BLaER1 (cell line): Measurements from ENCODE around the gene HIGD2A.

ENCODE experiments used
- H3K27ac ChIP-seq: shearing (Covaris generic); formaldehyde crosslinking; 2 replicates; pipeline ENCODE4 v1.8.1; 2022
- H3K27me3 ChIP-seq: shearing (Covaris generic); formaldehyde crosslinking; 2 replicates; pipeline ENCODE4 v1.8.1; 2022
- H3K36me3 ChIP-seq: shearing (Covaris generic); formaldehyde crosslinking; 2 replicates; pipeline ENCODE4 v1.8.1; 2022
- H3K4me1 ChIP-seq: shearing (Covaris generic); formaldehyde crosslinking; 2 replicates; pipeline ENCODE4 v1.8.1; 2022
- H3K4me2 ChIP-seq: shearing (Covaris generic); formaldehyde crosslinking; 2 replicates; pipeline ENCODE4 v1.8.1; 2022
- H3K4me3 ChIP-seq: shearing (Covaris generic); formaldehyde crosslinking; 2 replicates; pipeline ENCODE4 v1.8.1; 2022
- H3K9ac ChIP-seq: shearing (Covaris generic); formaldehyde crosslinking; 2 replicates; pipeline ENCODE4 v1.8.1; 2022
- H3K9me3 ChIP-seq: shearing (Covaris generic); formaldehyde crosslinking; 2 replicates; pipeline ENCODE4 v1.8.1; 2022
- H4K20me1 ChIP-seq: shearing (Covaris generic); formaldehyde crosslinking; 2 replicates; pipeline ENCODE4 v1.8.1; 2022
- Cebpa-rat ChIP-seq: shearing (Covaris generic); IDR thresholded peaks from 2 replicates; pipeline ENCODE4 v1.8.1; 2022

The HIGD2A gene

GRCh38 chr5:176366232-176366894 lies 22.2 kb upstream of the HIGD2A start:
- Histone ChIP-seq H3K9me3 (no peaks in the 10 kb centered on the region), H3K36me3 (peaks cover 40% of the 10 kb centered on the region), H3K4me3 (peak overlapping the region; percentile 93), H3K27me3 (peaks cover 38% of the 10 kb centered on the region), H3K27ac (peak overlapping the region; percentile 73), H3K9ac (peak overlapping the region; percentile 82), H3K4me2 (peak overlapping the region; percentile 94), H3K4me1 (peaks cover 45% of the 10 kb centered on the region), H4K20me1 (peaks cover 5% of the 10 kb centered on the region; the same call in 1 of the 2 replicates)
- TF ChIP-seq Cebpa-rat = no peak

- Histone ChIP-seq H3K9ac (no peak overlapping the region), H3K9me3 (no peaks in the 10 kb centered on the region), H3K4me2 (no peak overlapping the region), H4K20me1 (0 out of 2 replicates have a peak, but pooled peaks cover 5% of the 10 kb centered on the region), H3K27me3 (peaks cover 36% of the 10 kb centered on the region), H3K27ac (no peak overlapping the region), H3K4me1 (peaks cover 40% of the 10 kb centered on the region), H3K4me3 (no peak overlapping the region), H3K36me3 (peaks cover 53% of the 10 kb centered on the region)
- no peak for TF ChIP-seq Cebpa-rat
Measured at GRCh38 chr5:176368726-176369125, 19.8 kb upstream of the HIGD2A start.

GRCh38 chr5:176369934-176370711 lies 18.4 kb upstream of the HIGD2A start:
- peaks cover 25% of the 10 kb centered on the region for H3K27me3 ChIP-seq
- no peak overlapping the region for H3K9ac ChIP-seq
- peaks cover 30% of the 10 kb centered on the region for H3K4me1 ChIP-seq
- no peak overlapping the region for H3K4me2 ChIP-seq
- no peak overlapping the region for H3K4me3 ChIP-seq
- no peak overlapping the region for H3K27ac ChIP-seq
- TF ChIP-seq Cebpa-rat = no peak
- 0 out of 2 replicates have a peak, but pooled peaks cover 5% of the 10 kb centered on the region for H4K20me1 ChIP-seq
- no peaks in the 10 kb centered on the region for H3K9me3 ChIP-seq
- peaks cover 53% of the 10 kb centered on the region for H3K36me3 ChIP-seq

GRCh38 chr5:176371621-176372539 lies 16.7 kb upstream of the HIGD2A start:
- Histone ChIP-seq H3K27ac (no peak overlapping the region), H3K9me3 (no peaks in the 10 kb centered on the region), H3K4me1 (peaks cover 19% of the 10 kb centered on the region), H3K27me3 (peaks cover 7% of the 10 kb centered on the region; the same call in 1 of the 2 replicates), H3K4me2 (no peak overlapping the region), H3K4me3 (no peak overlapping the region), H3K9ac (no peak overlapping the region), H4K20me1 (0 out of 2 replicates have a peak, but pooled peaks cover 5% of the 10 kb centered on the region), H3K36me3 (peaks cover 67% of the 10 kb centered on the region)
- no peak for TF ChIP-seq Cebpa-rat

- Histone ChIP-seq H3K27me3 (no peaks in the 10 kb centered on the region), H3K9me3 (no peaks in the 10 kb centered on the region), H4K20me1 (no peaks in the 10 kb centered on the region), H3K36me3 (peaks cover 69% of the 10 kb centered on the region), H3K9ac (no peak overlapping the region), H3K27ac (no peak overlapping the region), H3K4me1 (peaks cover 9% of the 10 kb centered on the region; the same call in 1 of the 2 replicates), H3K4me3 (no peak overlapping the region), H3K4me2 (no peak overlapping the region)
- no peak for TF ChIP-seq Cebpa-rat
Measured at GRCh38 chr5:176373100-176373818, 15.3 kb upstream of the HIGD2A start.

GRCh38 chr5:176379881-176380280 lies 8.7 kb upstream of the HIGD2A start:
- H3K27me3 ChIP-seq = no peaks in the 10 kb centered on the region
- no peak overlapping the region for H3K27ac ChIP-seq
- H3K36me3 ChIP-seq = peaks cover 82% of the 10 kb centered on the region
- peaks cover under 1% of the 10 kb centered on the region for H3K4me1 ChIP-seq
- no peak overlapping the region for H3K9ac ChIP-seq
- H3K4me3 ChIP-seq = no peak overlapping the region
- H4K20me1 ChIP-seq = peaks cover 37% of the 10 kb centered on the region
- H3K9me3 ChIP-seq = no peaks in the 10 kb centered on the region
- no peak overlapping the region for H3K4me2 ChIP-seq
- TF ChIP-seq Cebpa-rat = no peak

- no peak overlapping the region for H3K27ac ChIP-seq
- H3K9me3 ChIP-seq = no peaks in the 10 kb centered on the region
- no peak overlapping the region for H3K4me3 ChIP-seq
- no peak overlapping the region for H3K4me2 ChIP-seq
- peaks cover 52% of the 10 kb centered on the region for H4K20me1 ChIP-seq
- peaks cover 16% of the 10 kb centered on the region for H3K4me1 ChIP-seq
- peaks cover 89% of the 10 kb centered on the region for H3K36me3 ChIP-seq
- no peak for TF ChIP-seq Cebpa-rat
- H3K27me3 ChIP-seq = no peaks in the 10 kb centered on the region
- no peak overlapping the region for H3K9ac ChIP-seq
Measured at GRCh38 chr5:176381423-176381822, 7.1 kb upstream of the HIGD2A start.

- Histone ChIP-seq H3K27ac (no peak overlapping the region), H4K20me1 (peaks cover 58% of the 10 kb centered on the region), H3K9me3 (no peaks in the 10 kb centered on the region), H3K27me3 (no peaks in the 10 kb centered on the region), H3K9ac (no peak overlapping the region), H3K4me3 (no peak overlapping the region), H3K4me1 (peaks cover 22% of the 10 kb centered on the region), H3K36me3 (peaks cover 89% of the 10 kb centered on the region), H3K4me2 (no peak overlapping the region)
- TF ChIP-seq Cebpa-rat = no peak
Measured at GRCh38 chr5:176381979-176382378, 6.6 kb upstream of the HIGD2A start.

GRCh38 chr5:176382721-176383120 lies 5.8 kb upstream of the HIGD2A start:
- H3K27ac ChIP-seq = no peak overlapping the region
- H3K36me3 ChIP-seq = peaks cover 84% of the 10 kb centered on the region
- no peaks in the 10 kb centered on the region for H3K9me3 ChIP-seq
- H3K4me1 ChIP-seq = peaks cover 28% of the 10 kb centered on the region
- no peak overlapping the region for H3K9ac ChIP-seq
- no peak overlapping the region for H3K4me3 ChIP-seq
- no peak for TF ChIP-seq Cebpa-rat
- H3K4me2 ChIP-seq = no peak overlapping the region
- H3K27me3 ChIP-seq = no peaks in the 10 kb centered on the region
- peaks cover 65% of the 10 kb centered on the region for H4K20me1 ChIP-seq
